GM19193 (cell line): Measurements from ENCODE around the gene MAP2K6.

ENCODE experiments used
- POLR2A ChIP-seq: IDR thresholded peaks from 4 replicates; pipeline ENCODE4 v1.6.1; 2011; ENCODE audit not compliant: insufficient read depth, insufficient read length; ENCODE audit errors: extremely low read depth

The MAP2K6 gene

GRCh38 chr17:69579961-69580677 lies 165.6 kb downstream of the MAP2K6 start:
- no peak for TF ChIP-seq POLR2A

DNA sequence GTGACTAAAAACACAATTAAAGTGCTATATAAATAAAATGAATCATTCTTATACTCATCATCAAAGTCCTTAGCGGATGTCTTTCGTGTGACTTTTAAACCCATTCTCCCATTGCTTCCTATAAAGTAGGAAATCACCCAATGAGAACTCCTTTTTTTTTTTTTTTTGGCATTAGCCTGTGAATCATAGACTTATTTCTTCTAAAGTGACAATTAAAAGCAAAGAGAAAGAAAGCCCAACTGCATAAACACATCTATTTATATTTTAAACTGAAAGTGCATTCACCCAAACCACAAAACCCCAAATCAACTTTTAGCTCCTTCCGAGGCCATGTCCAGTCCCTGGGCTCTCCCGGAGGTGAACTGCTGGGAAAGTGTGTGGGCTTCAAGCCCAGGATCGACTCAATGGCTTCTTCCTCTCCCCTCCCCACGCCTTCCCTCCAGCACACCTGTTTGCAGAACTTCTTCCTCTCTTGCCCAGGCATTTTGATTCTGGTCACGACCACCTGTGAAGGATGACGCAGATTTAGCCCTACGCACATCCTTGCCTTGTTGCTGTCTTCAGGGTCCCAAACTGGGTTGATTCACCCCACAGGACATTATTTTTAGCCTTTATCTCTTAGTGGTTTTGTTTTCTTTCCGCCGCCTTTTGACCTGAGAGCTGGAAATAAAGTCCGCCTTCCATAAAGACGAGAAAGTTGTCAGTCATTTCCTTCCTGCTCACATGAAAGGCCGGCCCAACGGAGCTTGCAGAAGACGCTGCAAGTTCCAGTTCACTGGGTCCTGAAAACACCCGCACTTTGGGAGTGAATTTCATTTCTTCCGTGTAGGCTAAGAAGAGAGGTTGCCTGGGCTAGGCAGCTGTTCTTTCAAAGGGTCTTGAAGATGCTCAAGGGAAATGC lies 166.8 kb downstream of the MAP2K6 start:
- TF ChIP-seq POLR2A, result no peak

GRCh38 chr17:69588316-69588715 lies 173.8 kb downstream of the MAP2K6 start:
- TF ChIP-seq POLR2A, result no peak

DNA sequence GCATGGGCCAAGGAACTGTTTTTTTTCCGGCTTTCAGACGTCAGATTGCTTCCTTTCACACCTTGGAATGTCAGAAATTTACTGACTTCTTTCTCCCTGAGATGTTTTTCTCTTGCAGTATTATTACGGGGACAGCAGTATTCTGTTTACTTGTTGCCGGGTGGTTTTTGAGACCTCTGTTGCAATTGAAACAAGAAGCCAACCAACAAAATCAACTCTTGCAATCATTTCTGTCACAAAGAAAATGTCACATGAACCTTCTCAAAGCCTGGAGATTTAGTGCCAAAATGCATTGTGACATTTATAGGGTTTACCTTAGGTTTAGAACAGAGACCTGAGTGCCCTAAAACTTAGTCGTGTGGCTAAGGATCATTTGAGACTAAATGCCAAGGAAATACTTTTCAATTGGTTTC lies 174.3 kb downstream of the MAP2K6 start:
- TF ChIP-seq POLR2A, result no peak

GRCh38 chr17:69590671-69591070 lies 176.2 kb downstream of the MAP2K6 start:
- no peak for TF ChIP-seq POLR2A

GRCh38 chr17:69592692-69593350 lies 178.3 kb downstream of the MAP2K6 start:
- TF ChIP-seq POLR2A, result no peak

DNA sequence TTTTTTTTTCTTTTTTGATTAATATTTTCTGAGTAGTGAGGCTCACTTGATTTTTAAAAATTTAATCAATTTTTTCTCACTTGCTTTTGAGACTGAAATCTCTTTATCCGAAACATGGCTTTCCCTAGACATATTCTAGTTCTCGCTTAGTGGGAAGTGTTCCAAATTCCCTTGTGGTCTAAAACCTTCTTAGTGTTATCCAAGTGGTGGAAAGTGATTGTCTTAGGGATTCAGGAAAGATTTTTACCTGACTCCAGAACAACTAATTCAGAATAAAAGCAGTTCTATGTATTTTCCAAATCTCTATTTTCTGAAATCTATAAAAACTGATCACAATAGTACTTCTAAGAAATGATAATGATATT lies 178.8 kb downstream of the MAP2K6 start:
- no peak for TF ChIP-seq POLR2A

DNA sequence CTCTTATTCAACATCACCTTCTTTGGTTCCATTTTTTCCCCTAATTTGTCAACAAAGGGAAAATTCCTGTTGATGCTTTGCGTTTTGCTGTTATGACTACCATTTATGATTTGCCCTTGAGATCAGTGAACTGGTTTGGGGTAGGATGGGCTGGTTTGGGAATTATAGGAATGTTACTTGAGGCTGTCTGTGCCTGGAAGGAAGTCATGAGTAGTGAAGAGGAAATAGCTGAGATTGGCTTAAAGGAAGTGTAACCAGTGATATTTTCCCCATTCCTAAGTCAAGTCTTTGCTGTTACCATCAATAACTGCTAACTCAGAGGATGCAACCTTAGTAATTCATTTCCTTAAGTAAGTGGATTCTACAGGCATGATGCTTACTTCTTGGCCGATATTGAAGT lies 179.2 kb downstream of the MAP2K6 start:
- no peak for TF ChIP-seq POLR2A

DNA sequence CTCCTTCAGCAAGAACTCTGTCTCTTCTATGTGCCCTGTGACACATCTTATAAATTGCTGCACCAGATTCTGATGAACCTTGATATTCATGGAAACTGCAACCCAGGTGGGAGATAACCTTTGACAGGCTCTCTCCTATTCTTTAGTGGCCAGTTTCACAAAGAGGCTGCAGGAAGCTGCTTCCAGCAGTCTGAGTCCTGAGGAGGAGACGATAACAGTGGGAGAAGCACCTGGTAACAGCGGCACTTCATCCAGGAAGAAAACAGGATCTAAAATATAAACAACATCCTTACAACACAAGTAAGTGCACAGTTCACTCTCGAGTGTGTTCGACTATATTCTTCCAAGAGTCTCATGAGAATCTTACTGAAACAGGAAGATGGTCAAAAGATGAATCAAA lies 180.1 kb downstream of the MAP2K6 start:
- no peak for TF ChIP-seq POLR2A

DNA sequence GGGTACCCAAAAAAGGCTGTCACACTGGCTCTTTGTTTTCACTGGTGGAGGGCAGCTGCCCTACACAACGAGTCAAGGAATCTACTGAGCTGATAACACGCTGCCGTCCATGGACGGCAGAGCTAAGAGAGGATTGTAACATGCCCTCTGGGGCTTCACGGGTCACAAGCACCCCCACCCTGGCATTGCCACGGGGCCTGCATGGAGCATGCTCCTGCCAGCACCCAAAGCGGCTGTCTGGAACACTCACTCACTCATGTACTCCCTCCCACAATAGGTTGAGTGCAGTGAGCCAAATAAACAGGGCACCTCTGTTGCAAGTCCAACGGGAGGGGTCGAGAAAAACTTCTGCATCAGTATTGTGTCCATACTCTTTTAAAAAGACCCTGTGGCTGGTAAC lies 181.6 kb downstream of the MAP2K6 start:
- no peak for TF ChIP-seq POLR2A

GRCh38 chr17:69597898-69598692 lies 183.6 kb downstream of the MAP2K6 start:
- no peak for TF ChIP-seq POLR2A

DNA sequence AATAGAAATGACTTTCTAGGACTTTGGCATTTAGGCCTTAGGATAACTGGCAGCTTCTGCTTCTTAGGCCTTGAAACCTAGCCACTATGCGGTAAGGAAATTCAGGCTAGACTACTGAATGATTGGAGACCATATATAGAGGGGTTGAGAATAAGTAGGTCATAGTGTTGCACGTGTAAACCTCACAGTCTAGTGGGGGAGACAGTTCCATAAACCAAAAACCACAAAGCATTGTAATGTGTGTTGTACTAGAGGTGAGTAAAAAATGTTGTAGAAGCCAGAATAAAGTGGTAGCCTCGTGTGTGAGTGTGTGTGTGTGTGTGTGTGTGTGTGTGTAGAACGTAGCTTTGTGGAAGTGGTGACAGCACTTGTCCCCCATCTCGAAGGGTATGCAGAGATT lies 188.5 kb downstream of the MAP2K6 start:
- TF ChIP-seq POLR2A, result no peak
